ENCODE measurements around the gene DMAC2.

DMAC2 gene

DNA sequence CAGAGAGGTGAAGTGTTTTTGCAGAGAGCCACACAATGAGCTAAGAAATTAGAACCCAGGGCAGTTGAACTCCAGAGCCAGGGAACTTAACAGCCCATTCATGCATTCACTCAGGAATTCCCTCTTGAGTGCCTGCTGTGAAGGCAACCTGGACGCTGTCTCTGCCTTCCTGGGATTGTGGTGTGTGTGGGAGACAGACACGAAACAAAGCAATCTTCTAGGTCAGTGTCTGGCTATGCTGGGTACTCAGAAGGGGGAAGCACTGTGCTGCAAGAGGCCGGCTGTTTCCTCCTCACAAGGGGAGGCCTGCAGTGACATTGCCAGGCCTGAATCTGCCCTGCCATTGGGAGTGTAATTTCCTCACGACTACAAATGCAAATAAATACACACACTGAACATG lies 32.4 kb downstream of the DMAC2 start:
- no peak overlapping the region for H3K27ac ChIP-seq (ENCODE audit: low read depth, low read length, poor library complexity, severe bottlenecking)
- peaks cover 15% of the 10 kb centered on the region; the same call in 1 of the 2 replicates for H3K36me3 ChIP-seq (ENCODE audit: insufficient read depth, low read length)
- no peak overlapping the region for H3K4me2 ChIP-seq (ENCODE audit: low read length)
- TF ChIP-seq EZH2 (IDR thresholded peaks at IDR 0.05; ENCODE audit: borderline replicate concordance, low read length): no peak
- no peak for TF ChIP-seq CTCF (IDR thresholded peaks at IDR 0.05; ENCODE audit: low read length)
- no peaks in the 10 kb centered on the region for H3K9me3 ChIP-seq (ENCODE audit: low read length)
- H3K4me1 ChIP-seq (ENCODE audit: insufficient read depth, low read length, severe bottlenecking): no peaks in the 10 kb centered on the region
- no peaks in the 10 kb centered on the region for H3F3A ChIP-seq (ENCODE audit: insufficient read depth, low read length)
- no peaks in the 10 kb centered on the region for H3K9me2 ChIP-seq (ENCODE audit: low read depth, low read length)
- H2AFZ ChIP-seq (ENCODE audit: low read length): no peak overlapping the region
- no peak overlapping the region for H3K4me3 ChIP-seq (ENCODE audit: low read depth, low read length, poor library complexity, severe bottlenecking)
- H3K27me3 ChIP-seq (ENCODE audit: insufficient read depth, low read length): no peaks in the 10 kb centered on the region
- no peak overlapping the region for H3K9ac ChIP-seq (ENCODE audit: low read length)
- no peaks in the 10 kb centered on the region for H4K20me1 ChIP-seq (ENCODE audit: insufficient read depth, low read length)
- H3K79me2 ChIP-seq (ENCODE audit: insufficient read depth, low read length): no peaks in the 10 kb centered on the region

DNA sequence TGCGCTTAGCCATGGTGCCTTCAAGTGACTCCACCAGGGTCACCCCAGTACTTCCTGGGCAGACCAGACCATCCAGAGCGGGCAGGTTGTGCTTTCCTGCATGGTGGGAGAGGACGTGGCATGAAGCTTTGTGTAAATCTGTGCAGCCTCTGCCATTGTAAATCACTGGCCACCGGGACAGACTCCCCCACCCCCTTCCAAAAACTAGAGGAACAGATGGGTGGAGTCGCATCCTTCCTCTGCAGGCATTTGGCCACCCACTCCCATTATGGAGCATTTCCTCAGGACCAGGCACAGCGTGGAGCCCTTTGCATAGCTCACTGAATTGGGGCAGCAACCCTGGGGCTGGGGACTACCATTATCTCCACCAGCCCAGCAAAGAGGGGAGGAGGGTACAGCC lies 33.9 kb downstream of the DMAC2 start:
- Histone ChIP-seq H3K9me2 (ENCODE audit: low read depth, low read length) (no peaks in the 10 kb centered on the region), H3K27ac (ENCODE audit: low read depth, low read length, poor library complexity, severe bottlenecking) (no peak overlapping the region), H3K4me1 (ENCODE audit: insufficient read depth, low read length, severe bottlenecking) (no peaks in the 10 kb centered on the region), H3K36me3 (ENCODE audit: insufficient read depth, low read length) (peaks cover 6% of the 10 kb centered on the region; the same call in 1 of the 2 replicates), H2AFZ (ENCODE audit: low read length) (no peak overlapping the region), H3K9ac (ENCODE audit: low read length) (no peak overlapping the region), H3F3A (ENCODE audit: insufficient read depth, low read length) (no peaks in the 10 kb centered on the region), H3K27me3 (ENCODE audit: insufficient read depth, low read length) (no peaks in the 10 kb centered on the region), H3K4me3 (ENCODE audit: low read depth, low read length, poor library complexity, severe bottlenecking) (no peak overlapping the region), H3K79me2 (ENCODE audit: insufficient read depth, low read length) (no peaks in the 10 kb centered on the region), H3K9me3 (ENCODE audit: low read length) (no peaks in the 10 kb centered on the region), H3K4me2 (ENCODE audit: low read length) (no peak overlapping the region), H4K20me1 (ENCODE audit: insufficient read depth, low read length) (no peaks in the 10 kb centered on the region)
- TF ChIP-seq EZH2 (IDR thresholded peaks at IDR 0.05; ENCODE audit: borderline replicate concordance, low read length) (no peak), CTCF (IDR thresholded peaks at IDR 0.05; ENCODE audit: low read length) (no peak)

DNA sequence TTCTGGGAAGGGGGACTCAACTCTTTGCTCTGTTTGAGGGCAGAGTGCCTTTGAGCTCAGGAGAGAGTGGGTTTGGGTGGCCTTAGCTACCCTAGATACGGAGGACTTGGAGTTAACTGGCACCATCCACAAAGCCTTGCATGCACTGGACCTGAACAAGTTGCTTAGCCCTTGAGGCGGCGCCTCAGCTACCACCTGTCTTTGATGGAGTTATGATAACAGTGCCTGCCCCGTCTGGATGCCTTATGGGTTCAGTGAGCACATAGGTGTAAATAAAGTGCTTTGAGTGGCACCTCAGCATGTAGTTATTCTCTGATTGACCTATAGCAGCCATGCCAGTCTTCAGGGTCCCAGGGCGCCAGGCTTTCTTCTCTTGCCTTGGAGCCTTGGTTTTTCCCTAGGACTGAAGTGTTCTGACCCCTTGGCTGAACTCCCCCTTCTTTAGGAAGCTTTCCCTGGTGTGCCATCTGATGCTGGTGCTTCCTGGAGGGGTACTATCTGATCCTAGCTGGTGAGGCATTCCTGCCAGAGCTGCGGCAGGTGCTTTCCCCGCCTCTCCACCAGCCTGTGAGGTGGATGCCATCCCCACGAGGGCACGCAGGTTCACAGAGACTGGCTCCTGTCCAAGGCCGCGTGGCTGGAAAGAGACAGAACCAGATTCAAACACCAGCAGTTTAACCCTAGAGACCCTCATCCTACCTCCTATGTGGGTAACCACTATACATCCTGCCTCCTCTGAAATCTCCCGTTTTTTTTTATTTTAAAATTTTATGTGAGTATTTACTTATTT lies 36.3 kb downstream of the DMAC2 start:
- Histone ChIP-seq H3F3A (ENCODE audit: insufficient read depth, low read length) (no peaks in the 10 kb centered on the region), H4K20me1 (ENCODE audit: insufficient read depth, low read length) (no peaks in the 10 kb centered on the region), H3K4me2 (ENCODE audit: low read length) (no peak overlapping the region), H3K27ac (ENCODE audit: low read depth, low read length, poor library complexity, severe bottlenecking) (no peak overlapping the region), H3K9me2 (ENCODE audit: low read depth, low read length) (no peaks in the 10 kb centered on the region), H3K36me3 (ENCODE audit: insufficient read depth, low read length) (no peaks in the 10 kb centered on the region), H3K79me2 (ENCODE audit: insufficient read depth, low read length) (peaks cover 8% of the 10 kb centered on the region), H3K9me3 (ENCODE audit: low read length) (no peaks in the 10 kb centered on the region), H3K4me3 (ENCODE audit: low read depth, low read length, poor library complexity, severe bottlenecking) (no peak overlapping the region), H3K27me3 (ENCODE audit: insufficient read depth, low read length) (no peaks in the 10 kb centered on the region), H3K9ac (ENCODE audit: low read length) (no peak overlapping the region), H3K4me1 (ENCODE audit: insufficient read depth, low read length, severe bottlenecking) (peaks cover 9% of the 10 kb centered on the region), H2AFZ (ENCODE audit: low read length) (no peak overlapping the region)
- no peak for TF ChIP-seq CTCF (IDR thresholded peaks at IDR 0.05; ENCODE audit: low read length)
- no peak for TF ChIP-seq EZH2 (IDR thresholded peaks at IDR 0.05; ENCODE audit: borderline replicate concordance, low read length)

Measured in OCI-LY1 (cell line).